ENCODE data around the gene SCFD2.
A peak's percentile ranks its signal among the peaks of the same experiment; 100 is the strongest.

The SCFD2 gene

DNA sequence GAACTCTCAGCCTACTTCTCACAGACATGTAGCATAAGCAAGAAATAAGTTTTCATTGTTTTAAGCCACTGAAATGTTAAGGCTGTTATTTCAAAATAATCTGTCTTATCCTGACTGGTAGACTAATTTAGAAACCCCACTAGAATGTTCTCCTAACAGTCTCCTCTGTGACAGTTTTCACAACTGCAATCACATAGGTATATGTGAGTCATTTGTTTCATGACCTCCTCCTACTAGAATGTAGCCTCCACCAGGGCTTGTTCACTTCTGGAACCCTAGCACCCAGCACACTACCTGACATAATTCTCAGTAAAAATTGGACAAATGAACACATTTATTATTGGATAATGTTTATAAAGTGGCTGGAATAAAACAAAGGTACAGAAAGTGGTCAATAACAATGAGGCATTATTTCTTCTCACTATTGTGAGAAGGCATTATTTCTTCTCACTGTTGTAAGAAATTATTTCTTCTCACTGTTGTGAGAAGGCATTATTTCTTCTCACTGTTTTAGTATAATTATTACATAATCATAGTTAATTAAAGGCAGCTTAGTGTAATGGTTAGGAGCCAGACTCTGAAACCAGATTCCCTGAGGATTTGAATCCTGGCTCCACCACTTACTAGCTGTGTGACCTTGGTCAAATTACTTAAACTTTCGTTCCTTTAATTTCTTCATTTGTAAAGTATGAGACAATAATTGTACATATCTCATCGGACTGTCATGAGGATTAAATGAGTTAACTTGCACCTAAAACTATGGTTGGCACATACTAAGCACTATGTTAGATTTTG lies 252.2 kb downstream of the SCFD2 start:
- H3K27ac ChIP-seq (ENCODE audit: low read depth, low read length), result no peak overlapping the region
- no peaks in the 10 kb centered on the region for H3K27me3 ChIP-seq (ENCODE audit: insufficient read depth, low read length)
- H3K4me1 ChIP-seq (ENCODE audit: control insufficient read depth, insufficient read depth, low read length, unreplicated experiment), result peaks cover 7% of the 10 kb centered on the region
- H3K79me2 ChIP-seq (ENCODE audit: control insufficient read depth, insufficient read depth, low read length, unreplicated experiment), result no peaks in the 10 kb centered on the region
- H3K36me3 ChIP-seq (ENCODE audit: insufficient read depth, low read length), result no peaks in the 10 kb centered on the region
- no peak overlapping the region for H3K4me3 ChIP-seq (ENCODE audit: low read depth, low read length)
- H2AFZ ChIP-seq (ENCODE audit: low read length, unreplicated experiment), result no peak overlapping the region

DNA sequence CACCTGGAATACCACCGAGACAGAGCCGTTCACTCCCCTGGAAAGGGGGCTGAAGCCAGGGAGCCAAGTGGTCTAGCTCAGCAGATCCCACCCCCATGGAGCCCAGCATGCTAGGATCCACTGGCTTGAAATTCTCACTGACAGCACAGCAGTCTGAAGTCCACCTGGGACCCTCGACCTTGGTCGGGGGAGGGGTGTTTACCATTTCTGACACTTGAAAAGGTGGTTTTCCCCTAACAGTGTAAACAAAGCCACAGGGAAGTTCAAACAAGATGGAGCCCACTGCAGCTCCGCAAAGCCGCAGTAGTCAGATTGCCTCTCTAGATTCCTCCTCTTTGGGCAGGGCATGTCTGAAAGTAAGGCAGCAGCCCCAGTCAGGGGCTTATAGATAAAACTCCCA lies 260.5 kb downstream of the SCFD2 start:
- Histone ChIP-seq H3K36me3 (ENCODE audit: insufficient read depth, low read length) (no peaks in the 10 kb centered on the region), H3K27me3 (ENCODE audit: insufficient read depth, low read length) (no peaks in the 10 kb centered on the region), H3K79me2 (ENCODE audit: control insufficient read depth, insufficient read depth, low read length, unreplicated experiment) (no peaks in the 10 kb centered on the region), H3K4me3 (ENCODE audit: low read depth, low read length) (no peak overlapping the region), H3K4me1 (ENCODE audit: control insufficient read depth, insufficient read depth, low read length, unreplicated experiment) (peaks cover 19% of the 10 kb centered on the region), H2AFZ (ENCODE audit: low read length, unreplicated experiment) (no peak overlapping the region), H3K27ac (ENCODE audit: low read depth, low read length) (no peak overlapping the region)

DNA sequence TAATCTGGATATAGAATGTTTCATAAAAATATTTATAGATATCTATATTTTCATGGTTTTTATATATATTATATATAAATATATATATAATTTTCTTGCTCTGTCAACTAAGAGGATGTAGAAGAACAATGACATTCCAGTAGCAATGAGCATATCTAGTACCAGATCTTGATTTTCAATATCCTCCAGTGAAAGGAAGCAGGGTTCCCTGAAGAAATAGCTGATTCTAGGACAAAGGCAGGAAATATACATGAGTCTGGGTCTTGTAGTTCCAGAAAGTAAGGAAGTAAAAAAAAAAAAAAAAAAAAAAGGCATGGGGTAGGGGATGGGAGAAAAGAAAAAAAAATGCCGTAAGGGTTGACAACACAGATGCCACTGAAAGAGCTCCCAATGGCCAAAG lies 262.4 kb downstream of the SCFD2 start:
- Histone ChIP-seq H2AFZ (ENCODE audit: low read length, unreplicated experiment) (no peak overlapping the region), H3K4me1 (ENCODE audit: control insufficient read depth, insufficient read depth, low read length, unreplicated experiment) (peaks cover 36% of the 10 kb centered on the region), H3K27me3 (ENCODE audit: insufficient read depth, low read length) (no peaks in the 10 kb centered on the region), H3K27ac (ENCODE audit: low read depth, low read length) (no peak overlapping the region), H3K36me3 (ENCODE audit: insufficient read depth, low read length) (no peaks in the 10 kb centered on the region), H3K4me3 (ENCODE audit: low read depth, low read length) (no peak overlapping the region), H3K79me2 (ENCODE audit: control insufficient read depth, insufficient read depth, low read length, unreplicated experiment) (no peaks in the 10 kb centered on the region)

DNA sequence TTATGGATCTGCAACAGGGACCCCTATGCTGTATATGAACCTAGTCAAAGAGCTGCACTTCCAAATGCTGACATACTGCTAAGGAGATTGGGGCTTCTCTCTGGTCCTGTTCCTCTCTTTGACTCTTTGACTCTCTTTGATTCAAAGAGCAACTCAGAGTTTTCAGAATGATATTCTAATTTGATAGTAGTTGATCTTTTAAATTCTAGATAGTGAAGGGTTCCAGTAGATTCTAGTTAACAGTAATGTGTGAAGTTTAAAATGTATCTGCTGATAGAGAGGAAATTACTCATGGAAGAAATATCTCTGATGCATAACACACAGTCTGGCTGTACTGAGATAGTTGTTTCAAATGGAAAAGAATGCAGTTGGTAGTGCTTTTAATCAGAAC lies 264.7 kb downstream of the SCFD2 start:
- Histone ChIP-seq H3K27me3 (ENCODE audit: insufficient read depth, low read length) (no peaks in the 10 kb centered on the region), H3K27ac (ENCODE audit: low read depth, low read length) (peak overlapping the region; percentile 90), H3K4me3 (ENCODE audit: low read depth, low read length) (peak overlapping the region; percentile 75), H3K4me1 (ENCODE audit: control insufficient read depth, insufficient read depth, low read length, unreplicated experiment) (peaks cover 38% of the 10 kb centered on the region), H3K79me2 (ENCODE audit: control insufficient read depth, insufficient read depth, low read length, unreplicated experiment) (no peaks in the 10 kb centered on the region), H3K36me3 (ENCODE audit: insufficient read depth, low read length) (no peaks in the 10 kb centered on the region), H2AFZ (ENCODE audit: low read length, unreplicated experiment) (peak overlapping the region; percentile 73)

DNA sequence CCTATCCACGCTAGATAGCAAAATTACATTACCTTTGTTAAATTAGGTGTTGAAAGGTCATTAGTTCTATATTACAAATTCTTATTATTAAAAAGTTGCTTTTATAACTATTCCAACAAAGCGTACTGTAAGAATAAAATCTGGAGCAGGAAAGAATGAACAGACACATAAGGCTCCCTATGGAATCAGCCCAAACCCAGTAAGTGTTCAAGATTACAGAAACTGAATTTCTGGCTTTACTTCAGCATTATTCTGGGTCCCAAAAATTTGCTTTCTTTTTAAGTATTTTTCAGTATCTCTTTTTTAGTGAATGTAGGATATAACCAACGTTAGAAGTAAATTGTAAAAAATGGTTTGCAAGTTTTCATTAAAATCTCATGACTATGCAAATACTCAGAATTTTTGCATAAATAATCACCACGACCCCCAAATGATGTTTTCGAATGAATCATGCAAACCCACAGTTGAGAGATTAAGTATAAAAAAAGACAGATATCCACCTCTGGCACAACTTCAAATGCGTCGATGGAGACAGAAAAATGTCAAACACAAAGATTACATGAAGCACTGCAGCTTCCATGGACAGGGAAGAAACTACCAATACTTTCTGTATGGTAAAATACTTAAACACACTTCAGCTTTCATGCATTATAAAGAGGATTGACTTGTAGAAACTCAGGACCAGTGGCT lies 265.2 kb downstream of the SCFD2 start:
- Histone ChIP-seq H3K4me1 (ENCODE audit: control insufficient read depth, insufficient read depth, low read length, unreplicated experiment) (peaks cover 38% of the 10 kb centered on the region), H3K27me3 (ENCODE audit: insufficient read depth, low read length) (no peaks in the 10 kb centered on the region), H3K79me2 (ENCODE audit: control insufficient read depth, insufficient read depth, low read length, unreplicated experiment) (no peaks in the 10 kb centered on the region), H3K36me3 (ENCODE audit: insufficient read depth, low read length) (no peaks in the 10 kb centered on the region), H2AFZ (ENCODE audit: low read length, unreplicated experiment) (peak overlapping the region; percentile 73), H3K4me3 (ENCODE audit: low read depth, low read length) (peak overlapping the region; percentile 75), H3K27ac (ENCODE audit: low read depth, low read length) (peak overlapping the region; percentile 90)

DNA sequence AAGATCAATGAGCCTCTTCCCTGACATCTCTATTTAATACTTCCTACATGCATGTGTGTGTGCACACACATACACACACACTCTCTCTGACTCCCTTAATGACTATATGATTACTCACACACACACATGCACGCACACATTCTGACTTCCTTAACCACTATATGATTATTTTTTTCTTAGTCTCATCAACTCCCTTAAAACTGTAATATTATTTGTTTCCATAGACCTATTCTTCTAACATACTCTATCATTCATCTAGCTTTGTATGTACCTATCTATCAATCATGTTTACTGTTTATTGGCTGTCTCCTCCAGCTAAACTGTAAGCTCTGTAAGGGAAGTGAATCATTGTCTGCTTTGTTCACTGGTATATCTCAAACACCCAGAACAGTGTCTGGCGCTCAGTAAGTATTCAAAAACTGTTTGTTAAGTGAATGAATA lies 267.2 kb downstream of the SCFD2 start:
- no peaks in the 10 kb centered on the region for H3K27me3 ChIP-seq (ENCODE audit: insufficient read depth, low read length)
- H3K27ac ChIP-seq (ENCODE audit: low read depth, low read length), result peak overlapping the region; percentile 90
- H2AFZ ChIP-seq (ENCODE audit: low read length, unreplicated experiment), result no peak overlapping the region
- H3K4me3 ChIP-seq (ENCODE audit: low read depth, low read length), result peak overlapping the region; percentile 24; the same call in 1 of the 2 replicates
- no peaks in the 10 kb centered on the region for H3K79me2 ChIP-seq (ENCODE audit: control insufficient read depth, insufficient read depth, low read length, unreplicated experiment)
- no peaks in the 10 kb centered on the region for H3K36me3 ChIP-seq (ENCODE audit: insufficient read depth, low read length)
- peaks cover 38% of the 10 kb centered on the region for H3K4me1 ChIP-seq (ENCODE audit: control insufficient read depth, insufficient read depth, low read length, unreplicated experiment)

DNA sequence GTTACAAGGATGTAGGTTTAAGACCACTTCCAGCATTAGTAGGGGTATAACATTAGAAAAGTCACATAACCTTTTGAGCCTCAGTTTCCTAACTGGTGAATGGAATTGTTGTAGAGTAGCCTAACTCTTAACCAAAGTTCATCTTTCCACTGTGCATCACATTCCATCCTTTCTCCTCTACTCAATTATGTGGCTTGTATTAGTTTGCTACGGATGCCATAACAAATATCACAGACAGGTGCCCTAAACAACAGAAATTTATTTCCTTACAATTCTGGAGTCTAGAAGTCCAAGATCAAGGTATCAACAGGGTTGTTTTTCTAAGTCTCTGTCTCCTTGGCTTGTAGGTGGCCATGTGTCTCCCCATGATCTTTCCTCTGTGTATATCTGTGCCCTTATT lies 271.8 kb downstream of the SCFD2 start:
- Histone ChIP-seq H3K27me3 (ENCODE audit: insufficient read depth, low read length) (no peaks in the 10 kb centered on the region), H3K36me3 (ENCODE audit: insufficient read depth, low read length) (no peaks in the 10 kb centered on the region), H3K4me1 (ENCODE audit: control insufficient read depth, insufficient read depth, low read length, unreplicated experiment) (peaks cover 8% of the 10 kb centered on the region), H3K79me2 (ENCODE audit: control insufficient read depth, insufficient read depth, low read length, unreplicated experiment) (no peaks in the 10 kb centered on the region), H3K27ac (ENCODE audit: low read depth, low read length) (no peak overlapping the region), H2AFZ (ENCODE audit: low read length, unreplicated experiment) (no peak overlapping the region), H3K4me3 (ENCODE audit: low read depth, low read length) (no peak overlapping the region)

DNA sequence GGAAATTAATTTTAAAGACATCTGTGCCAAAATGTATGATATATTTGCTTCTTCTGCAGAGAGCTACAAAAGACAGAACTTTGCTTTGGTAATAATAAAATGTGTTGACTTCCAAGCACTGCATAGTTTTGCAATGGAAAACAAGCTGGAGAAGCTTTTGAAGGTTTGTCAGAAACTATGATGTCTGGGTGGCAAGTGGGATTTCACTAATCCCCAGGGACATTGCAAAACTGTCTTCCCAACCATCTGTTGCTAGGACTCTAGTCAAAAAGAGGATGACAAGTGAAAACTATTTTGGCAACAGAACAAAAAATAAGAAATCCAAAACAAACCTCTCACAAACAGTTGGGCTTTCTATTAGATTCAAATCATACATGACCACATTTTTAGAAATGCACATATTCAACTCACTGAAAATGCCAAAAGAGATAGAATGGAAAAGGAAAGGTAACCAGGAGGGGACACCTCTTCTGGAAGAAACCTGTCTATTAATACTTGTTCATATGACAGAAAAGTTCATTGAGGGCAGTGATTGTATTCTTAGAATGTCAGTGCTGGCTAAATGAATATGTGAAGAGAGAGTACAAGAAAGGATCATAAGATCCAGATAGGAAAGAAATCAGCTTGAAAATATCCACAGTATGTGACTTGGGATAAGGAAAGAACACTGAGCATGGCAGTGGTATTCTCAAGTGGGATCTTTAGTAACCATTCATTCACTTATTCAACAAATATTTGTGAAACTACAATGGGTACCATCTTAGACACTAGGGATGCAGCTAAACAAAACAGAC lies 275.7 kb downstream of the SCFD2 start:
- no peaks in the 10 kb centered on the region for H3K4me1 ChIP-seq (ENCODE audit: control insufficient read depth, insufficient read depth, low read length, unreplicated experiment)
- no peaks in the 10 kb centered on the region for H3K27me3 ChIP-seq (ENCODE audit: insufficient read depth, low read length)
- H2AFZ ChIP-seq (ENCODE audit: low read length, unreplicated experiment), result no peak overlapping the region
- no peak overlapping the region for H3K27ac ChIP-seq (ENCODE audit: low read depth, low read length)
- H3K79me2 ChIP-seq (ENCODE audit: control insufficient read depth, insufficient read depth, low read length, unreplicated experiment), result no peaks in the 10 kb centered on the region
- no peak overlapping the region for H3K4me3 ChIP-seq (ENCODE audit: low read depth, low read length)
- H3K36me3 ChIP-seq (ENCODE audit: insufficient read depth, low read length), result no peaks in the 10 kb centered on the region

DNA sequence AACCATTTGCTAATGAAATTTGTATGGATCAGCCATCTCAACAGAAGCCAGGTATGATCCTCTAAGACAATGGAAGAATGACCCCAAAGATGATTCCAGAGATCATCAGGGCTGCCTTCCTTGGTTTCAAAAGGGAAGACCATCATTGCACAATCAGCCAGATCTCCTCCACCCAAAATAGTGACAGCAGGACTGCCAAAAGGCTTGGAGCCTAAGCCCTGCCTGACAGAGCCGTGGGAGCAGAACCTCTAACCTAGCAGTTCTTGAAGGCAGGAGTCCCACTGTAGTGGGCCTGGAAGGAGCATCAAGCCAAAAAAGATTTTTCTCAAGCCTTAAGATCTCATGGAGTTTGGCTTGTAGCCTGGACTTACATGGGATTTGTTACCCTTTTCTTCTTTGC lies 277.7 kb downstream of the SCFD2 start:
- H3K27ac ChIP-seq (ENCODE audit: low read depth, low read length), result no peak overlapping the region

DNA sequence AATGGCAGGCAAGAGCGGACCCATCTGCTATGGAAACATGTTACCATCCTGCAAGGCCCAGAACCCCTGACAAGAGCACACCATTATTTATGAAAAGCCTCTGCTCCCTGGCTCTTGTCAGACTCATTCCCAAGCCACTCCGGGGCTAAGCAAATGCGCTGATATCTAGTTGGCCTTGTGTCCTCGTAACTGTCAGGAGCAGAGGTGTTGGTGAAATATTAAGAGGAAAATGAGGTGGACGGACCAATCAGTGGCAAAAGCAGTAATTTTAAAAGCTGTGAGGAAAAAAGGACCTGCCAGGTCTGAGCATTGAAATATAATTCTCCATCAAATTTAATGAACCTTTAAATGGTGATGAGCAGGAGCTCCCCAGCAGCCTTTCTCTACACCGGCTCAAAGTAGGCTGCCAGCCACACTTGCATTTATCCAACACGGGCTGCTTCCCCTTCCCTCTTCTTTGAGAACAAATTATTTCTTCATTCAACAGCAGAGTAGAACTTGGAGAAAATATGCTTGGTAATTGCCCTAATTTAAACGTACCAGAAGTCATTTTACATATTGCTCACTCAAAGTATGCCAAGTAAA lies 289.4 kb downstream of the SCFD2 start:
- Histone ChIP-seq H3K4me1 (ENCODE audit: control insufficient read depth, insufficient read depth, low read length, unreplicated experiment) (peaks cover 5% of the 10 kb centered on the region), H2AFZ (ENCODE audit: low read length, unreplicated experiment) (no peak overlapping the region), H3K4me3 (ENCODE audit: low read depth, low read length) (no peak overlapping the region), H3K79me2 (ENCODE audit: control insufficient read depth, insufficient read depth, low read length, unreplicated experiment) (no peaks in the 10 kb centered on the region), H3K36me3 (ENCODE audit: insufficient read depth, low read length) (no peaks in the 10 kb centered on the region), H3K27ac (ENCODE audit: low read depth, low read length) (no peak overlapping the region), H3K27me3 (ENCODE audit: insufficient read depth, low read length) (no peaks in the 10 kb centered on the region)

More for the DNA sequence above, 277.7 kb downstream of the SCFD2 start:
- Histone ChIP-seq H2AFZ (ENCODE audit: low read length, unreplicated experiment) (no peak overlapping the region), H3K4me3 (ENCODE audit: low read depth, low read length) (no peak overlapping the region), H3K79me2 (ENCODE audit: control insufficient read depth, insufficient read depth, low read length, unreplicated experiment) (no peaks in the 10 kb centered on the region), H3K27me3 (ENCODE audit: insufficient read depth, low read length) (no peaks in the 10 kb centered on the region), H3K36me3 (ENCODE audit: insufficient read depth, low read length) (no peaks in the 10 kb centered on the region), H3K4me1 (ENCODE audit: control insufficient read depth, insufficient read depth, low read length, unreplicated experiment) (no peaks in the 10 kb centered on the region)

Data from ACC112 (cell line).